GM18858 (cell line): Measurements from ENCODE around the gene AK8.

Experiments used
- ATAC-seq: cut with Tn5 transposase; IDR thresholded peaks from one replicate; pipeline ENCODE4 v1.9.1; 2021; ENCODE audit not compliant: unreplicated experiment

Gene AK8

GRCh38 chr9:132800038-132800648 lies 77.9 kb downstream of the AK8 start:
- no peak for ATAC-seq

- ATAC-seq, result no peak
Measured at GRCh38 chr9:132798817-132799790, 79.0 kb downstream of the AK8 start.

GRCh38 chr9:132797861-132798659 lies 80.0 kb downstream of the AK8 start:
- no peak for ATAC-seq

GRCh38 chr9:132795511-132796303 lies 82.4 kb downstream of the AK8 start:
- no peak for ATAC-seq

- ATAC-seq, result no peak
Measured at GRCh38 chr9:132794730-132795380, 83.2 kb downstream of the AK8 start.

- no peak for ATAC-seq
Measured at GRCh38 chr9:132793606-132794580, 84.2 kb downstream of the AK8 start.

- no peak for ATAC-seq
Measured at GRCh38 chr9:132792547-132792946, 85.5 kb downstream of the AK8 start.

GRCh38 chr9:132791699-132792240 lies 86.3 kb downstream of the AK8 start:
- ATAC-seq, result no peak

GRCh38 chr9:132789719-132790118 lies 88.4 kb downstream of the AK8 start:
- no peak for ATAC-seq

- no peak for ATAC-seq
Measured at GRCh38 chr9:132788378-132788777, 89.7 kb downstream of the AK8 start.

- ATAC-seq, result no peak
Measured at GRCh38 chr9:132787748-132788159, 90.3 kb downstream of the AK8 start.

GRCh38 chr9:132784286-132784830 lies 93.7 kb downstream of the AK8 start:
- ATAC-seq, result no peak

- no peak for ATAC-seq
Measured at GRCh38 chr9:132783006-132783405, 95.1 kb downstream of the AK8 start.

- no peak for ATAC-seq
Measured at GRCh38 chr9:132782037-132782436, 96.0 kb downstream of the AK8 start.

GRCh38 chr9:132780230-132781007 lies 97.7 kb downstream of the AK8 start:
- ATAC-seq, result no peak

GRCh38 chr9:132776891-132777290 lies 101.2 kb downstream of the AK8 start:
- no peak for ATAC-seq

GRCh38 chr9:132776268-132776667 lies 101.8 kb downstream of the AK8 start:
- ATAC-seq, result no peak

- no peak for ATAC-seq
Measured at GRCh38 chr9:132775720-132776119, 102.4 kb downstream of the AK8 start.
